Measurements from ENCODE around the gene LCNL1. TPM values are rescaled to one million over a fixed set of nuclear protein-coding genes. Genes with fewer than 3 reads are reported as not detected.

Gene LCNL1
- total RNA-seq, 1 donor from 2014 or later, result not detected

Other genes with a start within 250 kb of the LCNL1 start
- 1.1 and 1.7 TPM in 2 replicates for gene LCN10, start 240.1 kb upstream of the LCNL1 start, total RNA-seq
- not detected in 2 replicates for gene LCN6, start 234.5 kb upstream of the LCNL1 start, total RNA-seq
- gene LCN8, start 224.8 kb upstream of the LCNL1 start, total RNA-seq, result not detected in 2 replicates
- gene LCN15, start 218.5 kb upstream of the LCNL1 start, total RNA-seq, result not detected in 2 replicates
- 36.1 and 40.1 TPM in 2 replicates for gene TMEM141, start 191.6 kb upstream of the LCNL1 start, total RNA-seq
- 0.14 and 0.42 TPM in 2 replicates for gene CCDC183, start 186.7 kb upstream of the LCNL1 start, total RNA-seq
- 116 and 119 TPM in 2 replicates for gene RABL6, start 175.0 kb upstream of the LCNL1 start, total RNA-seq
- 5.7 and 5.9 TPM in 2 replicates for gene AJM1, start 140.5 kb upstream of the LCNL1 start, total RNA-seq
- gene PHPT1, start 133.6 kb upstream of the LCNL1 start, total RNA-seq, result 134 and 145 TPM in 2 replicates
- gene MAMDC4, start 130.6 kb upstream of the LCNL1 start, total RNA-seq, result 24.7 and 30.1 TPM in 2 replicates
- gene EDF1, start 116.7 kb upstream of the LCNL1 start, total RNA-seq, result 378 and 380 TPM in 2 replicates
- 61.6 and 66.6 TPM in 2 replicates for gene TRAF2, start 96.5 kb upstream of the LCNL1 start, total RNA-seq
- gene FBXW5, start 38.3 kb upstream of the LCNL1 start, total RNA-seq, result 92.7 and 93.6 TPM in 2 replicates
- gene C8G, start 37.8 kb upstream of the LCNL1 start, total RNA-seq, result 0.69 and 1.7 TPM in 2 replicates
- gene LCN12, start 30.7 kb upstream of the LCNL1 start, total RNA-seq, result 1.3 and 2.3 TPM in 2 replicates
- not detected in 2 replicates for gene PTGDS, start 5.5 kb upstream of the LCNL1 start, total RNA-seq
- gene PAXX, start 9.4 kb downstream of the LCNL1 start, total RNA-seq, result 87.8 and 90.2 TPM in 2 replicates
- gene CLIC3, start 13.6 kb downstream of the LCNL1 start, total RNA-seq, result not detected in 2 replicates
- 25.0 and 25.9 TPM in 2 replicates for gene ABCA2, start 45.2 kb downstream of the LCNL1 start, total RNA-seq
- 0.09 TPM in 1 of 2 replicates, not detected in the other for gene FUT7, start 49.1 kb downstream of the LCNL1 start, total RNA-seq
- gene NPDC1, start 63.2 kb downstream of the LCNL1 start, total RNA-seq, result 58.1 and 59.4 TPM in 2 replicates
- gene ENTPD2, start 71.1 kb downstream of the LCNL1 start, total RNA-seq, result 0.21 TPM in 1 of 2 replicates, not detected in the other
- gene SAPCD2, start 87.6 kb downstream of the LCNL1 start, total RNA-seq, result 22.8 and 23.8 TPM in 2 replicates
- 17.1 and 19.1 TPM in 2 replicates for gene UAP1L1, start 94.5 kb downstream of the LCNL1 start, total RNA-seq
- 49.7 and 50.1 TPM in 2 replicates for gene MAN1B1, start 104.0 kb downstream of the LCNL1 start, total RNA-seq
- gene DPP7, start 131.7 kb downstream of the LCNL1 start, total RNA-seq, result 365 and 375 TPM in 2 replicates
- 0.07 TPM in 1 of 2 replicates, not detected in the other for gene GRIN1, start 156.2 kb downstream of the LCNL1 start, total RNA-seq
- gene LRRC26, start 187.1 kb downstream of the LCNL1 start, total RNA-seq, result not detected in 2 replicates
- gene TMEM210, start 189.1 kb downstream of the LCNL1 start, total RNA-seq, result not detected in 2 replicates
- 57.4 and 58.7 TPM in 2 replicates for gene ANAPC2, start 205.6 kb downstream of the LCNL1 start, total RNA-seq
- gene SSNA1, start 205.7 kb downstream of the LCNL1 start, total RNA-seq, result 95.1 and 95.8 TPM in 2 replicates
- gene TPRN, start 217.7 kb downstream of the LCNL1 start, total RNA-seq, result 15.1 and 16.3 TPM in 2 replicates
- 38.8 and 39.3 TPM in 2 replicates for gene TMEM203, start 222.7 kb downstream of the LCNL1 start, total RNA-seq
- 45.1 and 45.6 TPM in 2 replicates for gene NDOR1, start 222.7 kb downstream of the LCNL1 start, total RNA-seq
- 12.8 and 15.2 TPM in 2 replicates for gene RNF208, start 239.2 kb downstream of the LCNL1 start, total RNA-seq
- gene CYSRT1, start 242.2 kb downstream of the LCNL1 start, total RNA-seq, result 0.54 and 0.68 TPM in 2 replicates
- gene RNF224, start 244.5 kb downstream of the LCNL1 start, total RNA-seq, result not detected in 2 replicates
- not detected in 2 replicates for gene SLC34A3, start 247.9 kb downstream of the LCNL1 start, total RNA-seq